IMR-90 (cell line): ENCODE data around the gene HES4. TPM values are rescaled to one million over a fixed set of nuclear protein-coding genes. Genes with fewer than 3 reads are reported as not detected.
A peak's percentile ranks its signal among the peaks of the same experiment; 100 is the strongest.

Experiments
- ATAC-seq: fragments of 200-7000 bp; cut with Tn5 transposase; 2 replicates; pipeline ENCODE4 v1.9.1; 2020; ENCODE audit warnings: low read depth, mild to moderate bottlenecking, moderate library complexity
- BruUV-seq: library from RNA; stranded (reverse); fragments of 400-500 nt; replicated peaks from 2 replicates; lab custom pipeline; 2021; lab: Mats Ljungman, UMichigan
- CTCF ChIA-PET: fragments of 300-600 bp; formaldehyde crosslinking; extraction: SDS; loops from one replicate; lab custom pipeline; 2021; ENCODE audit warnings: antibody characterized with exemption; lab: Yijun Ruan, JAX
- POLR2A ChIA-PET: fragments of 300-600 bp; sonication (Branson Sonifier 250); formaldehyde crosslinking; loops from one replicate; lab custom pipeline; 2022; ENCODE audit warnings: antibody characterized with exemption; ENCODE audit not compliant: unreplicated experiment; lab: Charles Lee
- DNase-seq: peaks from one replicate; pipeline ENCODE4 v3.0.0; 2013
- H2AFZ ChIP-seq: replicated peaks from 2 replicates; pipeline ENCODE3; 2013; ENCODE audit warnings: low read length, mild to moderate bottlenecking; ENCODE audit not compliant: poor library complexity
- H2AK5ac ChIP-seq: 2 replicates; pipeline ENCODE4 v1.6.1; 2013; ENCODE audit warnings: low read depth, low read length, inconsistent platforms
- H2AK9ac ChIP-seq: replicated peaks from 2 replicates; pipeline ENCODE3; 2013; ENCODE audit warnings: mild to moderate bottlenecking, low read depth, low read length, moderate library complexity; ENCODE audit not compliant: poor library complexity
- H2BK120ac ChIP-seq: 2 replicates; pipeline ENCODE4 v1.6.1; 2013; ENCODE audit warnings: low read depth, low read length, inconsistent platforms
- H2BK15ac ChIP-seq: 3 replicates; pipeline ENCODE4 v1.6.1; 2013; ENCODE audit warnings: low read depth, low read length, inconsistent platforms
- H2BK20ac ChIP-seq: 2 replicates; pipeline ENCODE4 v1.6.1; 2013; ENCODE audit warnings: low read depth, mild to moderate bottlenecking, inconsistent platforms, low read length, moderate library complexity
- H2BK5ac ChIP-seq: 2 replicates; pipeline ENCODE4 v1.6.1; 2013; ENCODE audit warnings: mild to moderate bottlenecking, low read depth, low read length, inconsistent platforms; ENCODE audit not compliant: poor library complexity, severe bottlenecking
- H3K14ac ChIP-seq: replicated peaks from 2 replicates; pipeline ENCODE4 v1.6.1; 2013; ENCODE audit warnings: low read depth, low read length, inconsistent platforms
- H3K18ac ChIP-seq: 2 replicates; pipeline ENCODE4 v1.6.1; 2013; ENCODE audit warnings: low read depth, low read length, control low read depth
- H3K23ac ChIP-seq: 2 replicates; pipeline ENCODE4 v1.6.1; 2013; ENCODE audit warnings: low read depth, low read length, inconsistent platforms
- H3K27ac ChIP-seq: 2 replicates; pipeline ENCODE4 v1.5.1; 2013; ENCODE audit warnings: mild to moderate bottlenecking, control low read depth, low read length; ENCODE audit not compliant: insufficient read depth
- H3K27me3 ChIP-seq: 2 replicates; pipeline ENCODE4 v1.6.1; 2013; ENCODE audit warnings: low read length; ENCODE audit not compliant: control insufficient read depth, insufficient read depth
- H3K36me3 ChIP-seq: 2 replicates; pipeline ENCODE4 v1.6.1; 2013; ENCODE audit warnings: low read length, mixed read lengths; ENCODE audit not compliant: control insufficient read depth, insufficient read depth
- H3K4ac ChIP-seq: 2 replicates; pipeline ENCODE4 v1.6.1; 2013; ENCODE audit warnings: low read depth, low read length, inconsistent platforms
- H3K4me1 ChIP-seq: 2 replicates; pipeline ENCODE4 v1.6.1; 2013; ENCODE audit warnings: low read length, mixed read lengths; ENCODE audit not compliant: control insufficient read depth, insufficient read depth
- H3K4me2 ChIP-seq: 2 replicates; pipeline ENCODE4 v1.6.1; 2013; ENCODE audit warnings: low read depth, mild to moderate bottlenecking, control low read depth, low read length, moderate library complexity
- H3K4me3 ChIP-seq: 2 replicates; pipeline ENCODE4 v1.5.1; 2013; ENCODE audit warnings: low read depth, mild to moderate bottlenecking, control low read depth, low read length, moderate library complexity; ENCODE audit not compliant: insufficient read depth
- H3K56ac ChIP-seq: 2 replicates; pipeline ENCODE4 v1.6.1; 2013; ENCODE audit warnings: low read length, inconsistent platforms; ENCODE audit not compliant: insufficient read depth; ENCODE audit errors: extremely low read depth
- H3K79me1 ChIP-seq, 2 experiments: 2 replicates each; pipeline ENCODE4 v1.6.1; 2013; ENCODE audit warnings: low read length in 2 of 2, inconsistent platforms in 1 of 2, low read depth in 1 of 2
- H3K9ac ChIP-seq: 2 replicates; pipeline ENCODE4 v1.6.1; 2013; ENCODE audit warnings: low read depth, low read length, control low read depth
- H3K9me1 ChIP-seq: 2 replicates; pipeline ENCODE4 v1.6.1; 2013; ENCODE audit warnings: low read length, inconsistent platforms; ENCODE audit not compliant: insufficient read depth
- H3K9me3 ChIP-seq: 2 replicates; pipeline ENCODE4 v1.6.1; 2013; ENCODE audit warnings: low read length; ENCODE audit not compliant: control insufficient read depth, insufficient read depth
- H4K20me1 ChIP-seq: 2 replicates; pipeline ENCODE4 v1.6.1; 2013; ENCODE audit warnings: low read length, inconsistent platforms; ENCODE audit not compliant: insufficient read depth
- H4K5ac ChIP-seq: 2 replicates; pipeline ENCODE4 v1.6.1; 2013; ENCODE audit warnings: mild to moderate bottlenecking, low read depth, low read length, control low read depth
- H4K8ac ChIP-seq, 2 experiments: 2 replicates each; pipeline ENCODE4 v1.6.1; 2013; ENCODE audit warnings: low read depth in 2 of 2, low read length in 2 of 2, control low read depth in 1 of 2, inconsistent platforms in 1 of 2
- H4K91ac ChIP-seq: 2 replicates; pipeline ENCODE4 v1.6.1; 2013; ENCODE audit warnings: low read depth, low read length, inconsistent platforms; ENCODE audit not compliant: insufficient read depth
- BHLHE40 ChIP-seq: fragments of 150-350 bp; IDR thresholded peaks from 2 replicates; pipeline ENCODE4 v1.6.1; 2016; ENCODE audit warnings: mild to moderate bottlenecking, low read depth, low read length
- CEBPB ChIP-seq: IDR thresholded peaks from 2 replicates; pipeline ENCODE4 v1.6.1; 2012; ENCODE audit warnings: low read depth, low read length, improper control_type of control experiment
- CHD1 ChIP-seq: IDR thresholded peaks from 2 replicates; pipeline ENCODE4 v1.6.1; 2012; ENCODE audit warnings: low read depth, low read length, improper control_type of control experiment
- FOS ChIP-seq: fragments of 150-350 bp; IDR thresholded peaks from 2 replicates; pipeline ENCODE4 v1.6.1; 2016; ENCODE audit warnings: low read depth, low read length
- MAFK ChIP-seq: IDR thresholded peaks from 2 replicates; pipeline ENCODE4 v1.6.1; 2012; ENCODE audit warnings: low read depth, low read length, improper control_type of control experiment
- MAZ ChIP-seq: IDR thresholded peaks from 2 replicates; pipeline ENCODE4 v1.6.1; 2012; ENCODE audit warnings: low read depth, mild to moderate bottlenecking, low read length, improper control_type of control experiment, moderate library complexity, borderline replicate concordance
- MXI1 ChIP-seq: IDR thresholded peaks from 2 replicates; pipeline ENCODE4 v1.6.1; 2012; ENCODE audit warnings: low read depth, mild to moderate bottlenecking, low read length, moderate library complexity, borderline replicate concordance
- NFE2L2 ChIP-seq: fragments of 150-350 bp; IDR thresholded peaks from 2 replicates; pipeline ENCODE4 v1.6.1; 2016; ENCODE audit warnings: low read depth, mild to moderate bottlenecking, low read length
- POLR2A ChIP-seq: IDR thresholded peaks from 2 replicates; pipeline ENCODE4 v1.6.1; 2012; ENCODE audit warnings: mild to moderate bottlenecking, low read depth, low read length
- RAD21 ChIP-seq: IDR thresholded peaks from 2 replicates; pipeline ENCODE4 v1.6.1; 2012; ENCODE audit warnings: low read length, improper control_type of control experiment
- RCOR1 ChIP-seq: IDR thresholded peaks from 2 replicates; pipeline ENCODE4 v1.6.1; 2012; ENCODE audit warnings: mild to moderate bottlenecking, low read length, improper control_type of control experiment; ENCODE audit not compliant: insufficient replicate concordance
- RFX5 ChIP-seq: IDR thresholded peaks from 2 replicates; pipeline ENCODE4 v1.8.0; 2012; ENCODE audit warnings: low read depth, mild to moderate bottlenecking, low read length, moderate library complexity
- SMC3 ChIP-seq: fragments of 150-350 bp; IDR thresholded peaks from 2 replicates; pipeline ENCODE4 v1.6.1; 2016; ENCODE audit warnings: low read depth, mild to moderate bottlenecking, antibody characterized with exemption, low read length, moderate library complexity
- WGBS, 2 experiments: methylation state at CpG; one replicate each; pipeline versions ENCODE4 v1.1.5 to v1.1.7; 2013; ENCODE audit warnings: missing lambda C conversion rate in 2 of 2; ENCODE audit not compliant: insufficient read length in 1 of 2; ENCODE audit errors: extremely low coverage in 2 of 2; 5-methylcytosine and 5-hydroxymethylcytosine counted together
- dilution Hi-C: fragments of 300-500 bp; cut with HindIII; formaldehyde crosslinking; loops from one replicate; pipeline ENCODE4 v1.14.3; 2018; ENCODE audit warnings: low sequenced_read_pairs; ENCODE audit not compliant: unreplicated experiment
- in situ Hi-C: fragments of 300-500 bp; cut with MboI; formaldehyde crosslinking; loops from 3 replicates; pipeline ENCODE4 v1.14.3; 2019; ENCODE audit warnings: low sequenced_read_pairs, inconsistent platforms, mixed read lengths
- intact Hi-C: fragments of 100-400 bp; cut with micrococcal nuclease; formaldehyde crosslinking; loops from 2 replicates; pipeline ENCODE4 v1.10.0; 2022
- polyA plus RNA-seq, 3 experiments: library from polyadenylated mRNA; depleted of rRNA; stranded (reverse); fragments of >200 nt; gene quantifications; 2 replicates each; pipeline ENCODE4 v1.2.3, GENCODE V29; 2012; ENCODE audit warnings: low replicate concordance in 1 of 3
- total RNA-seq: library from RNA; depleted of rRNA; stranded (reverse); fragments of >200 nt; gene quantifications from 2 replicates; pipeline ENCODE4 v1.2.3, GENCODE V29; 2012
- TF ChIP-seq, protein P1 (sequence below): fragments of 150-350 bp; IDR thresholded peaks from 2 replicates; pipeline ENCODE4 v1.6.1; 2016; ENCODE audit warnings: low read depth, mild to moderate bottlenecking, low read length, moderate library complexity, borderline replicate concordance
- TF ChIP-seq, protein P2 (sequence below): conservative IDR thresholded peaks from 2 replicates; pipeline ENCODE4 v1.5.1; 2012; ENCODE audit warnings: mild to moderate bottlenecking, low read depth, low read length, improper control_type of control experiment

The HES4 gene
- total and polyA plus RNA-seq, 2 of the 4 experiments (the other 2 are of a cell fraction), result 1.4 to 11.7 TPM

DNA sequence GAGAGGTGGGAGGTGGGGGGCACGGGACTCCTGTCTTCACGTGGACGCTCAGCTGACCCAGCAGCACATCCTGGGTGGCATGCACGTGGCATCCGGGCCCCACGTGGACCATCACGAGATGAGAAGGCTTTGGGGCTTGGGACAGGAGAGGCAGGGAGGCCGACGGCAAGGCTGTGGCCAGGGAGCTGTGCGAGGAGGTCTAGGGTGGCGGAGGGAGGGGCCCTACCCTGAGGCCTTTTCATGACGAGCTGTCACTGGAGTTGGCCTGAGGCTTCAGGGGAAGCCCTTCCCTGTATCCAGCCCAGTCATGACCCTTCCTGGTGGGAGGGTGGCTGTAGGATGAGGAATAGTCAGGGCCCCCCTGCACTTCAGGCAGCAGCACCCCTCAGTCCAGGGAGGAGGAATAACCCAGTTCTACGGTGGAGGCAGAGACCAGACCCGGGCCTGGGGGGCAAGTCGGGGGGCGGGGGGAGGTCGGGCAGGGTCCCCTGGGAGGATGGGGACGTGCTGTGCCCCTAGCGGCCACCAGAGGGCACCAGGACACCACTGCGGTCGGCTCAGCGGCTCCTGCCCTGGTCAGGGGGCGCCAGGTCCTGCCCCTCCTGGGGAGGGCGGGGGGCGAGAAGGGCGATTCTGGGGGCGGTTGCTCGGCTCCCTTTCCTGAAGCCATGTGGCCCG lies 16.0 kb downstream of the HES4 start:
- Histone ChIP-seq H2BK15ac (no peak overlapping the region), H4K8ac (no peak overlapping the region), H3K9me1 (no peaks in the 10 kb centered on the region), H4K5ac (no peak overlapping the region), H4K91ac (no peak overlapping the region), H3K23ac (no peak overlapping the region), H2AK5ac (peak overlapping the region; percentile 13; the same call in 1 of the 2 replicates), H3K9me3 (no peaks in the 10 kb centered on the region), H2BK120ac (no peak overlapping the region), H3K9ac (no peak overlapping the region), H2AK9ac (no peak overlapping the region), H3K79me1 (no peaks in the 10 kb centered on the region), H3K18ac (no peak overlapping the region), H3K4me2 (peak overlapping the region; percentile 71; the same call in 1 of the 2 replicates), H3K56ac (no peak overlapping the region), H4K20me1 (no peaks in the 10 kb centered on the region; the same call in 1 of the 2 replicates), H3K27me3 (peaks cover 5% of the 10 kb centered on the region; the same call in 1 of the 2 replicates), H2BK5ac (no peak overlapping the region), H3K27ac (no peak overlapping the region), H3K36me3 (no peaks in the 10 kb centered on the region), H3K4me3 (no peak overlapping the region), H3K4me1 (no peaks in the 10 kb centered on the region), H3K14ac (no peak overlapping the region), H2BK20ac (no peak overlapping the region), H2AFZ (peak overlapping the region; percentile 87), H3K4ac (no peak overlapping the region)
- intact Hi-C loops (loop anchor here (1.0 to 5.0 kb wide), 2 partner anchors 79 to 248 kb away; partner anchors contain the start of genes B3GALT6 and SDF4), dilution Hi-C loops (no loop called here), in situ Hi-C loops (no loop called here)
- DNase-seq (no peak), ATAC-seq (peak; percentile 97)
- ChIA-PET CTCF (interaction anchor here (0.7 to 1.5 kb wide), 7 partner anchors 9 to 79 kb away, joined by 3 to 9 read pairs (median 4); partner anchors contain the start of gene HES4), POLR2A (no interaction called here)
- BruUV-seq, result no TSS peak
- WGBS, 2 experiments, result 14% methylated on average over 7 of the region's 29 CpGs; no CpG with 5 or more reads in 1 of the 2 experiments
- TF ChIP-seq MAZ (peak; percentile 17; the same call in 1 of the 2 replicates), SMC3 (peak; percentile 40), RAD21 (peak; percentile 71), CEBPB (no peak), RCOR1 (no peak), FOS (no peak), CHD1 (no peak), NFE2L2 (no peak), RFX5 (no peak), MAFK (no peak), BHLHE40 (no peak), MXI1 (no peak), POLR2A (peak; percentile 37; the same call in 1 of the 2 replicates)
- TF ChIP-seq, protein P1, sequence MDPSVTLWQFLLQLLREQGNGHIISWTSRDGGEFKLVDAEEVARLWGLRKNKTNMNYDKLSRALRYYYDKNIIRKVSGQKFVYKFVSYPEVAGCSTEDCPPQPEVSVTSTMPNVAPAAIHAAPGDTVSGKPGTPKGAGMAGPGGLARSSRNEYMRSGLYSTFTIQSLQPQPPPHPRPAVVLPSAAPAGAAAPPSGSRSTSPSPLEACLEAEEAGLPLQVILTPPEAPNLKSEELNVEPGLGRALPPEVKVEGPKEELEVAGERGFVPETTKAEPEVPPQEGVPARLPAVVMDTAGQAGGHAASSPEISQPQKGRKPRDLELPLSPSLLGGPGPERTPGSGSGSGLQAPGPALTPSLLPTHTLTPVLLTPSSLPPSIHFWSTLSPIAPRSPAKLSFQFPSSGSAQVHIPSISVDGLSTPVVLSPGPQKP, result no peak
- TF ChIP-seq, protein P2, sequence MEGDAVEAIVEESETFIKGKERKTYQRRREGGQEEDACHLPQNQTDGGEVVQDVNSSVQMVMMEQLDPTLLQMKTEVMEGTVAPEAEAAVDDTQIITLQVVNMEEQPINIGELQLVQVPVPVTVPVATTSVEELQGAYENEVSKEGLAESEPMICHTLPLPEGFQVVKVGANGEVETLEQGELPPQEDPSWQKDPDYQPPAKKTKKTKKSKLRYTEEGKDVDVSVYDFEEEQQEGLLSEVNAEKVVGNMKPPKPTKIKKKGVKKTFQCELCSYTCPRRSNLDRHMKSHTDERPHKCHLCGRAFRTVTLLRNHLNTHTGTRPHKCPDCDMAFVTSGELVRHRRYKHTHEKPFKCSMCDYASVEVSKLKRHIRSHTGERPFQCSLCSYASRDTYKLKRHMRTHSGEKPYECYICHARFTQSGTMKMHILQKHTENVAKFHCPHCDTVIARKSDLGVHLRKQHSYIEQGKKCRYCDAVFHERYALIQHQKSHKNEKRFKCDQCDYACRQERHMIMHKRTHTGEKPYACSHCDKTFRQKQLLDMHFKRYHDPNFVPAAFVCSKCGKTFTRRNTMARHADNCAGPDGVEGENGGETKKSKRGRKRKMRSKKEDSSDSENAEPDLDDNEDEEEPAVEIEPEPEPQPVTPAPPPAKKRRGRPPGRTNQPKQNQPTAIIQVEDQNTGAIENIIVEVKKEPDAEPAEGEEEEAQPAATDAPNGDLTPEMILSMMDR, result peak; percentile 67
